H9 (cell line): ENCODE results near the gene PCDHA11. TPM values are rescaled to one million over a fixed set of nuclear protein-coding genes. Genes with fewer than 3 reads are reported as not detected.

ENCODE experiments used
- DNase-seq: peaks from one replicate; pipeline ENCODE4 v3.0.0-alpha.2; 2017
- H2AFZ ChIP-seq: one replicate; pipeline ENCODE4 v1.6.1; 2013; ENCODE audit warnings: mild to moderate bottlenecking, low read length, control low read depth, moderate library complexity
- H2AK5ac ChIP-seq: 2 replicates; pipeline ENCODE4 v1.6.1; 2013; ENCODE audit warnings: low read length, control low read depth, mixed read lengths; ENCODE audit not compliant: insufficient read length
- H2BK120ac ChIP-seq: one replicate; pipeline ENCODE4 v1.6.1; 2013; ENCODE audit warnings: low read depth, mild to moderate bottlenecking, low read length, control low read depth, inconsistent platforms; ENCODE audit not compliant: poor library complexity, severe bottlenecking
- H2BK12ac ChIP-seq: 2 replicates; pipeline ENCODE4 v1.6.1; 2013; ENCODE audit warnings: low read length, control low read depth, mixed read lengths, low read depth; ENCODE audit not compliant: insufficient read length
- H2BK15ac ChIP-seq: 2 replicates; pipeline ENCODE4 v1.6.1; 2013; ENCODE audit warnings: low read depth, low read length, control low read depth
- H2BK20ac ChIP-seq: one replicate; pipeline ENCODE4 v1.6.1; 2013; ENCODE audit warnings: low read depth, mild to moderate bottlenecking, low read length, control low read depth, inconsistent platforms; ENCODE audit not compliant: poor library complexity, severe bottlenecking
- H2BK5ac ChIP-seq: 2 replicates; pipeline ENCODE4 v1.6.1; 2013; ENCODE audit warnings: low read length, control low read depth, mixed read lengths; ENCODE audit not compliant: insufficient read length
- H3K14ac ChIP-seq: 2 replicates; pipeline ENCODE4 v1.6.1; 2013; ENCODE audit warnings: low read length, control low read depth; ENCODE audit not compliant: insufficient read depth
- H3K18ac ChIP-seq: 2 replicates; pipeline ENCODE4 v1.6.1; 2013; ENCODE audit warnings: low read depth, mild to moderate bottlenecking, mixed read lengths, low read length, control low read depth; ENCODE audit not compliant: insufficient read length
- H3K23ac ChIP-seq: 2 replicates; pipeline ENCODE4 v1.6.1; 2013; ENCODE audit warnings: low read length, control low read depth, mixed read lengths, low read depth; ENCODE audit not compliant: insufficient read length
- H3K23me2 ChIP-seq: 2 replicates; pipeline ENCODE4 v1.6.1; 2013; ENCODE audit warnings: low read depth, mild to moderate bottlenecking, mixed read lengths, low read length, control low read depth; ENCODE audit not compliant: insufficient read length, poor library complexity, severe bottlenecking
- H3K27ac ChIP-seq: 2 replicates; pipeline ENCODE4 v1.5.1; 2013; ENCODE audit warnings: low read length, control low read depth, mixed read lengths, low read depth; ENCODE audit not compliant: insufficient read length
- H3K27me3 ChIP-seq: 2 replicates; pipeline ENCODE4 v1.6.1; 2013; ENCODE audit warnings: low read length, control low read depth, inconsistent platforms; ENCODE audit not compliant: insufficient read depth
- H3K4ac ChIP-seq: 2 replicates; pipeline ENCODE4 v1.6.1; 2013; ENCODE audit warnings: low read depth, mild to moderate bottlenecking, control low read depth, inconsistent platforms, low read length, moderate library complexity
- H3K4me1 ChIP-seq: 2 replicates; pipeline ENCODE4 v1.6.1; 2013; ENCODE audit warnings: low read length, control low read depth, inconsistent platforms; ENCODE audit not compliant: insufficient read depth
- H3K4me2 ChIP-seq: 2 replicates; pipeline ENCODE4 v1.6.1; 2013; ENCODE audit warnings: low read length, control low read depth, mixed read lengths; ENCODE audit not compliant: insufficient read length, insufficient read depth
- H3K56ac ChIP-seq: 2 replicates; pipeline ENCODE4 v1.6.1; 2013; ENCODE audit warnings: low read depth, mild to moderate bottlenecking, mixed read lengths, low read length, control low read depth; ENCODE audit not compliant: insufficient read length
- H3K79me1 ChIP-seq: 2 replicates; pipeline ENCODE4 v1.6.1; 2013; ENCODE audit warnings: low read depth, mild to moderate bottlenecking, moderate library complexity, low read length, control low read depth, inconsistent platforms; ENCODE audit not compliant: insufficient read depth, poor library complexity, severe bottlenecking
- H3K79me2 ChIP-seq: 2 replicates; pipeline ENCODE4 v1.6.1; 2013; ENCODE audit warnings: low read length, control low read depth, inconsistent platforms; ENCODE audit not compliant: insufficient read depth
- H3K9ac ChIP-seq: 2 replicates; pipeline ENCODE4 v1.6.1; 2013; ENCODE audit warnings: low read length, control low read depth, mixed read lengths; ENCODE audit not compliant: insufficient read length; ENCODE audit errors: extremely low read depth
- H3K9me3 ChIP-seq: one replicate; pipeline ENCODE4 v1.6.1; 2013; ENCODE audit warnings: low read depth, low read length, inconsistent platforms; ENCODE audit not compliant: control insufficient read depth
- H3T11ph ChIP-seq: one replicate; pipeline ENCODE4 v1.6.1; 2013; ENCODE audit warnings: mild to moderate bottlenecking, low read length, control low read depth, inconsistent platforms
- H4K20me1 ChIP-seq: one replicate; pipeline ENCODE4 v1.6.1; 2013; ENCODE audit not compliant: control insufficient read depth, insufficient read length, insufficient read depth
- H4K5ac ChIP-seq: 2 replicates; pipeline ENCODE4 v1.6.1; 2013; ENCODE audit warnings: low read depth, mild to moderate bottlenecking, mixed read lengths, low read length, control low read depth; ENCODE audit not compliant: insufficient read length
- H4K8ac ChIP-seq: replicated peaks from 2 replicates; pipeline ENCODE4 v1.6.1; 2013; ENCODE audit warnings: low read length, control low read depth, mixed read lengths, low read depth; ENCODE audit not compliant: insufficient read length
- H4K91ac ChIP-seq: 2 replicates; pipeline ENCODE4 v1.6.1; 2013; ENCODE audit warnings: low read depth, mild to moderate bottlenecking, moderate library complexity, mixed read lengths, low read length, control low read depth; ENCODE audit not compliant: insufficient read length
- H3K27ac Mint-ChIP-seq, 3 experiments: 2 replicates in 2 of 3; 3 replicates in 1 of 3; pipeline ENCODE4 v1.8.0; 2020 to 2021; ENCODE audit warnings: mixed read lengths in 3 of 3, mild to moderate bottlenecking in 1 of 3, moderate library complexity in 1 of 3
- H3K27me3 Mint-ChIP-seq: 2 replicates; pipeline ENCODE4 v1.8.0; 2021; ENCODE audit warnings: low read depth, mild to moderate bottlenecking, moderate library complexity, mixed read lengths
- H3K36me3 Mint-ChIP-seq, 3 experiments: 2 replicates in 2 of 3; 3 replicates in 1 of 3; pipeline ENCODE4 v1.8.0; 2020 to 2021; ENCODE audit warnings: low read depth in 3 of 3, mixed read lengths in 3 of 3; ENCODE audit not compliant: insufficient read depth in 1 of 3
- H3K4me1 Mint-ChIP-seq, 2 experiments: 2 replicates each; pipeline ENCODE4 v1.8.0; 2020; ENCODE audit warnings: mixed read lengths in 2 of 2
- H3K4me3 Mint-ChIP-seq, 2 experiments: 2 replicates in 1 of 2; 3 replicates in 1 of 2; pipeline ENCODE4 v1.8.0; 2020 to 2021; ENCODE audit warnings: mild to moderate bottlenecking in 2 of 2, mixed read lengths in 2 of 2, moderate library complexity in 1 of 2
- H3K9me3 Mint-ChIP-seq, 2 experiments: 2 replicates in 1 of 2; 3 replicates in 1 of 2; pipeline ENCODE4 v1.8.0; 2020; ENCODE audit warnings: mild to moderate bottlenecking in 2 of 2, mixed read lengths in 2 of 2, moderate library complexity in 1 of 2
- CTCF ChIP-seq: fragments of 200-600 bp; sonication (generic); conservative IDR thresholded peaks from 3 replicates; pipeline ENCODE4 v1.8.0; 2021; ENCODE audit warnings: antibody characterized with exemption, mild to moderate bottlenecking
- WGBS: extraction: QIAGEN DNeasy Blood & Tissue Kit; methylation state at CpG from one replicate; pipeline ENCODE4 v1.1.7; 2013; ENCODE audit warnings: missing lambda C conversion rate, low lambda C conversion rate, mixed read lengths; ENCODE audit not compliant: insufficient read length; ENCODE audit errors: extremely low coverage; 5-methylcytosine and 5-hydroxymethylcytosine counted together
- total RNA-seq: library from RNA; stranded (reverse); gene quantifications from 2 replicates; pipeline ENCODE4 v1.2.1, GENCODE V29; 2021

Gene PCDHA11
- total RNA-seq, 1 experiment from 2014 or later: 6.3 TPM

GRCh38 chr5:140869555-140869886, 764 bp downstream of the PCDHA11 start:
- Histone ChIP-seq H3T11ph (no peak overlapping the region), H3K27me3 (no peaks in the 10 kb centered on the region), H4K8ac (no peak overlapping the region), H3K14ac (no peak overlapping the region), H3K27ac (no peak overlapping the region), H2BK15ac (no peak overlapping the region), H3K79me1 (no peaks in the 10 kb centered on the region), H3K23ac (no peak overlapping the region), H3K4me1 (no peaks in the 10 kb centered on the region), H2BK12ac (no peak overlapping the region), H2BK20ac (no peak overlapping the region), H4K5ac (no peak overlapping the region), H2AFZ (no peak overlapping the region), H3K56ac (no peak overlapping the region), H2BK5ac (no peak overlapping the region), H4K20me1 (no peaks in the 10 kb centered on the region), H3K4me2 (peak overlapping the region; percentile 66), H3K23me2 (no peaks in the 10 kb centered on the region), H4K91ac (no peak overlapping the region), H3K9ac (peak overlapping the region; percentile 90), H3K18ac (no peak overlapping the region), H2BK120ac (no peak overlapping the region), H3K9me3 (no peaks in the 10 kb centered on the region), H3K4ac (no peak overlapping the region), H3K79me2 (peaks cover 5% of the 10 kb centered on the region; the same call in 1 of the 2 replicates), H2AK5ac (no peak overlapping the region)
- peaks cover 21 to 33% (median 32%) of the 10 kb centered on the region in 3 experiments for H3K36me3 Mint-ChIP-seq
- no CpG with 5 or more reads among the region's 5 CpGs for WGBS
- DNase-seq: no peak
- no peak; the same call in 1 of the 3 replicates for TF ChIP-seq CTCF
- H3K4me3 Mint-ChIP-seq: peak overlapping the region; percentile 83 to 87
- H3K9me3 Mint-ChIP-seq: peaks cover 5 to 12% of the 10 kb centered on the region in 2 experiments
- H3K27me3 Mint-ChIP-seq: no peaks in the 10 kb centered on the region
- H3K27ac Mint-ChIP-seq: 0 out of 7 replicates have a peak overlapping the region, but pooled peaks of 1 of the 3 experiments have one; percentile 77
- H3K4me1 Mint-ChIP-seq: peaks cover 5% of the 10 kb centered on the region in 2 experiments; a peak in 2 of 4 replicates
